HepG2 (cell line): ENCODE results near the gene ADAMTS18. TPM values are rescaled to one million over a fixed set of nuclear protein-coding genes. Genes with fewer than 3 reads are reported as not detected.

ENCODE experiments used
- ATAC-seq: fragments of 200-7000 bp; cut with Tn5 transposase; 3 replicates; pipeline ENCODE4 v1.9.1; 2020; ENCODE audit warnings: mild to moderate bottlenecking, moderate library complexity
- BruUV-seq: library from RNA; stranded (reverse); fragments of 400-500 nt; replicated peaks from 2 replicates; lab custom pipeline; 2021; lab: Mats Ljungman, UMichigan
- CTCF ChIA-PET: fragments of 300-600 bp; formaldehyde crosslinking; extraction: SDS; loops from one replicate; lab custom pipeline; 2021; ENCODE audit warnings: low total read pairs, inconsistent platforms, low intra/inter-chr PET ratio; lab: Yijun Ruan, JAX
- POLR2A ChIA-PET: fragments of 350-600 bp; sonication (Branson Sonifier 250); formaldehyde crosslinking; loops from one replicate; lab custom pipeline; 2020; ENCODE audit warnings: antibody characterized with exemption, inconsistent platforms; lab: Yijun Ruan, JAX
- DNase-seq: peaks from one replicate; pipeline ENCODE4 v3.0.0-alpha.2; 2015; ENCODE audit warnings: low spot score
- FAIRE-seq: peaks from 3 replicates; lab custom pipeline; 2011; peaks lifted over from hg19 to GRCh38; lab: Jason Lieb, UNC
- H2AFZ ChIP-seq: one replicate; pipeline ENCODE4 v1.6.1; 2011; ENCODE audit warnings: low read length, inconsistent platforms
- H3K27ac ChIP-seq: fragments of 300-600 bp; 3 replicates; pipeline ENCODE4 v1.8.0; 2011; ENCODE audit warnings: mixed run types, mild to moderate bottlenecking, mixed read lengths, low read length, inconsistent platforms; ENCODE audit not compliant: insufficient read depth; ENCODE audit errors: extremely low read length
- H3K27me3 ChIP-seq, 2 experiments: fragments of 200-600 bp in 1 of 2; 2 replicates in 1 of 2; 3 replicates in 1 of 2; pipeline versions ENCODE4 v1.6.0 to v1.8.0; 2011; ENCODE audit warnings: low read length in 2 of 2, mild to moderate bottlenecking in 2 of 2, moderate library complexity in 2 of 2, inconsistent platforms in 1 of 2; ENCODE audit not compliant: insufficient read depth in 2 of 2, control insufficient read depth in 1 of 2
- H3K36me3 ChIP-seq, 2 experiments: fragments of 200-600 bp in 1 of 2; replicated peaks in 1 of 2; 2 replicates in 1 of 2; 3 replicates in 1 of 2; pipeline versions ENCODE4 v1.5.1 to v1.8.0; 2011; ENCODE audit warnings: low read length in 2 of 2, inconsistent platforms in 1 of 2; ENCODE audit not compliant: insufficient read depth in 2 of 2, control insufficient read depth in 1 of 2
- H3K4me1 ChIP-seq: 2 replicates; pipeline ENCODE4 v1.5.1; 2012; ENCODE audit warnings: low read length, inconsistent platforms; ENCODE audit not compliant: insufficient read depth
- H3K4me2 ChIP-seq: 2 replicates; pipeline ENCODE4 v1.6.0; 2011; ENCODE audit warnings: low read depth, low read length, inconsistent platforms
- H3K4me3 ChIP-seq, 3 experiments: fragments of 200-600 bp in 1 of 3; sonication (generic), shearing (Covaris generic) in 1 of 3; replicated peaks in 1 of 3; 2 replicates each; pipeline ENCODE4 v1.5.1; 2011 to 2016; ENCODE audit warnings: low read length in 3 of 3, inconsistent platforms in 2 of 3, low read depth in 2 of 3, mild to moderate bottlenecking in 2 of 3, control low read depth in 1 of 3, mixed read lengths in 1 of 3; ENCODE audit not compliant: insufficient read depth in 1 of 3
- H3K79me2 ChIP-seq: one replicate; pipeline ENCODE4 v1.6.1; 2011; ENCODE audit warnings: low read length, inconsistent platforms; ENCODE audit not compliant: insufficient read depth
- H3K9ac ChIP-seq: 2 replicates; pipeline ENCODE4 v1.6.0; 2011; ENCODE audit warnings: mild to moderate bottlenecking, low read depth, low read length, inconsistent platforms; ENCODE audit not compliant: insufficient read depth
- H3K9me3 ChIP-seq: 2 replicates; pipeline ENCODE4 v1.5.1; 2012; ENCODE audit warnings: mild to moderate bottlenecking, low read length
- H4K20me1 ChIP-seq: 2 replicates; pipeline ENCODE4 v1.6.0; 2011; ENCODE audit warnings: inconsistent platforms, mild to moderate bottlenecking, low read length, moderate library complexity; ENCODE audit not compliant: insufficient read depth
- ATF7 ChIP-seq, 2 experiments: fragments of 450-650 bp in 1 of 2; sonication (generic) in 1 of 2; formaldehyde crosslinking in 1 of 2; IDR thresholded peaks; 2 replicates each; pipeline versions ENCODE4 v1.4.0 to v1.6.1; 2016 to 2020; ENCODE audit warnings: antibody characterized with exemption in 1 of 2, mild to moderate bottlenecking in 1 of 2, missing genetic modification reagents in 1 of 2
- CENPX ChIP-seq: sonication (generic); formaldehyde crosslinking; IDR thresholded peaks from 2 replicates; pipeline ENCODE4 v1.9.0; 2021; ENCODE audit warnings: mild to moderate bottlenecking, missing genetic modification reagents, moderate library complexity
- HNRNPK ChIP-seq: fragments of 200-400 bp; formaldehyde crosslinking; IDR thresholded peaks from 2 replicates; pipeline ENCODE4 v1.6.1; 2018; ENCODE audit warnings: low read length, low read depth, moderate library complexity, mild to moderate bottlenecking; ENCODE audit not compliant: poor library complexity, severe bottlenecking
- MED13 ChIP-seq: sonication (generic); formaldehyde crosslinking; IDR thresholded peaks from 2 replicates; pipeline ENCODE4 v1.5.0; 2020; ENCODE audit warnings: missing genetic modification reagents
- MEIS2 ChIP-seq: sonication (generic); formaldehyde crosslinking; IDR thresholded peaks from 2 replicates; pipeline ENCODE4 v1.9.0; 2021; ENCODE audit warnings: mild to moderate bottlenecking, missing genetic modification reagents
- RARG ChIP-seq: sonication (generic); formaldehyde crosslinking; IDR thresholded peaks from 2 replicates; pipeline ENCODE4 v1.4.0; 2020; ENCODE audit warnings: low read depth, mild to moderate bottlenecking, missing genetic modification reagents
- SIN3B ChIP-seq: fragments of 150-350 bp; IDR thresholded peaks from 2 replicates; pipeline ENCODE4 v1.6.1; 2014; ENCODE audit warnings: low read length
- ZMAT3 ChIP-seq: sonication (generic); formaldehyde crosslinking; conservative IDR thresholded peaks from 2 replicates; pipeline ENCODE4 v1.7.0; 2021; ENCODE audit warnings: missing genetic modification reagents
- ZNF431 ChIP-seq: sonication (generic); formaldehyde crosslinking; IDR thresholded peaks from 2 replicates; pipeline ENCODE4 v1.9.0; 2022; ENCODE audit warnings: missing genetic modification reagents, low read depth, mild to moderate bottlenecking, borderline replicate concordance
- ZNF468 ChIP-seq: sonication (generic); formaldehyde crosslinking; IDR thresholded peaks from 2 replicates; pipeline ENCODE4 v1.8.0; 2022; ENCODE audit warnings: mild to moderate bottlenecking, moderate library complexity, missing genetic modification reagents
- ZNF550 ChIP-seq: sonication (generic); formaldehyde crosslinking; IDR thresholded peaks from 2 replicates; pipeline ENCODE4 v1.4.0; 2020; ENCODE audit warnings: mild to moderate bottlenecking, missing genetic modification reagents, borderline replicate concordance
- ZSCAN25 ChIP-seq: sonication (generic); formaldehyde crosslinking; IDR thresholded peaks from 2 replicates; pipeline ENCODE4 v1.8.0; 2022; ENCODE audit warnings: mild to moderate bottlenecking, missing genetic modification reagents
- WGBS: methylation state at CpG from one replicate; pipeline ENCODE4 v1.1.6; 2017; ENCODE audit warnings: low lambda C conversion rate; 5-methylcytosine and 5-hydroxymethylcytosine counted together
- in situ Hi-C: cut with HindIII; loops from 2 replicates; pipeline ENCODE4 v1.10.0; 2017; ENCODE audit warnings: low pct_unique_long_range_greater_than_20kb; ENCODE audit not compliant: extremely low pct_ligation_motif_present
- intact Hi-C: fragments of 100-400 bp; cut with micrococcal nuclease; formaldehyde crosslinking; loops from one replicate; pipeline ENCODE4 v1.10.0; 2022; ENCODE audit not compliant: unreplicated experiment
- polyA plus RNA-seq, 8 experiments: library from polyadenylated mRNA; depleted of rRNA in 3 of 8; stranded (reverse) in 7 of 8; unstranded in 1 of 8; fragments of >200 nt; fragmentation: Illumina TruSeq in 4 of 8; extraction: Trizol in 4 of 8; gene quantifications; 2 replicates each; pipeline versions ENCODE4 v1.2.1 to v1.2.3, GENCODE V29; 2011 to 2016; ENCODE audit warnings: low read depth in 4 of 8, missing spikeins in 1 of 8, mixed read lengths in 1 of 8; ENCODE audit not compliant: insufficient read depth in 1 of 8
- total RNA-seq, 5 experiments: library from RNA; depleted of rRNA; stranded (reverse); fragments of >200 nt; fragmentation: Illumina TruSeq; extraction: Trizol; gene quantifications; 2 replicates each; pipeline ENCODE4 v1.2.3, GENCODE V29; 2016; ENCODE audit warnings: low read depth in 1 of 5
- TF ChIP-seq, protein P1 (sequence below): fragments of 450-650 bp; IDR thresholded peaks from 2 replicates; pipeline ENCODE4 v1.6.1; 2017
- TF ChIP-seq, protein P2 (sequence below): sonication (generic); formaldehyde crosslinking; IDR thresholded peaks from 2 replicates; pipeline ENCODE4 v1.5.0; 2020; ENCODE audit warnings: mild to moderate bottlenecking, low read depth, missing genetic modification reagents, borderline replicate concordance

The ADAMTS18 gene
- total and polyA plus RNA-seq, 2 of the 13 experiments (the other 11 are each of a cell fraction or from before 2014, with no cell fraction given) = 0.01 TPM; not detected in 1

DNA sequence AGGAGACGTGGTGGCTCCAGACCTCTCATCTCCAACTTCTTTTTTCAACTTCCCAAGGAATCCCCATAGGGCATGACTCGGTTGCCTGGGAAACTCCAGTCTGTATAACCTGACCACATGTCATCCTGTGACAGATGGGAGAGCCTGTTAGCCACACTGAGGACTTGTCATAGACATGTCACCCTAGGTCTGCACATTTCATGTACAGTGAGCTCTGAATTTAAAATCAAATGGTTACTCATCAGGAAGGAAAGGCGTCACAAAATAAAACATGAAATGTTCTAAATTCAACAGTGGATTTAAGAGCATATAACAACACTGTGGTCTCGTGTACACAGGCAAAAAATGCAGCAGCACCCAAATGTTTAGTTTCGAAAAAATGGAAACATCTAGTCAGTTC lies 22.2 kb upstream of the ADAMTS18 start:
- in situ Hi-C loops = no loop called here
- no peak for ATAC-seq
- WGBS = 2% methylated on average over 5 of the region's 5 CpGs
- Histone ChIP-seq H4K20me1 (no peaks in the 10 kb centered on the region), H3K9ac (no peak overlapping the region), H2AFZ (no peak overlapping the region), H3K4me2 (no peak overlapping the region), H3K4me1 (no peaks in the 10 kb centered on the region), H3K36me3 (no peaks in the 10 kb centered on the region), H3K79me2 (no peaks in the 10 kb centered on the region), H3K27me3 (0 out of 5 replicates have a peak, but pooled peaks cover 0 to 3% of the 10 kb centered on the region in 2 experiments), H3K4me3 (no peak overlapping the region), H3K27ac (no peak overlapping the region), H3K9me3 (no peaks in the 10 kb centered on the region)
- intact Hi-C loops = no loop called here
- no peak for FAIRE-seq
- no peak for TF ChIP-seq HNRNPK
- TF ChIP-seq ZNF431 (CRISPR knock-in tag) = no peak
- TF ChIP-seq, protein P1, sequence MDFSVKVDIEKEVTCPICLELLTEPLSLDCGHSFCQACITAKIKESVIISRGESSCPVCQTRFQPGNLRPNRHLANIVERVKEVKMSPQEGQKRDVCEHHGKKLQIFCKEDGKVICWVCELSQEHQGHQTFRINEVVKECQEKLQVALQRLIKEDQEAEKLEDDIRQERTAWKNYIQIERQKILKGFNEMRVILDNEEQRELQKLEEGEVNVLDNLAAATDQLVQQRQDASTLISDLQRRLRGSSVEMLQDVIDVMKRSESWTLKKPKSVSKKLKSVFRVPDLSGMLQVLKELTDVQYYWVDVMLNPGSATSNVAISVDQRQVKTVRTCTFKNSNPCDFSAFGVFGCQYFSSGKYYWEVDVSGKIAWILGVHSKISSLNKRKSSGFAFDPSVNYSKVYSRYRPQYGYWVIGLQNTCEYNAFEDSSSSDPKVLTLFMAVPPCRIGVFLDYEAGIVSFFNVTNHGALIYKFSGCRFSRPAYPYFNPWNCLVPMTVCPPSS = no peak
- no peak for TF ChIP-seq MEIS2 (CRISPR knock-in tag)
- TF ChIP-seq ATF7 (IDR thresholded peaks at IDR 0.05) = no peak
- no peak for TF ChIP-seq ATF7 (CRISPR knock-in tag; IDR thresholded peaks at IDR 0.05)
- TF ChIP-seq ZNF468 = no peak
- no peak for TF ChIP-seq RARG (CRISPR knock-in tag)
- no peak for TF ChIP-seq MED13
- TF ChIP-seq SIN3B = no peak
- no peak for TF ChIP-seq ZMAT3 (CRISPR knock-in tag)
- no peak for TF ChIP-seq CENPX
- no peak for TF ChIP-seq ZNF550 (CRISPR knock-in tag)
- TF ChIP-seq, protein P2, sequence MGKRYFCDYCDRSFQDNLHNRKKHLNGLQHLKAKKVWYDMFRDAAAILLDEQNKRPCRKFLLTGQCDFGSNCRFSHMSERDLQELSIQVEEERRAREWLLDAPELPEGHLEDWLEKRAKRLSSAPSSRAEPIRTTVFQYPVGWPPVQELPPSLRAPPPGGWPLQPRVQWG (CRISPR knock-in tag) = no peak
- no peak for TF ChIP-seq ZSCAN25
- CTCF ChIA-PET = no interaction called here
- BruUV-seq = no TSS peak
- POLR2A ChIA-PET = no interaction called here
- no peak for DNase-seq
